ENCODE results near the gene LDAF1. TPM values are rescaled to one million over a fixed set of nuclear protein-coding genes. Genes with fewer than 3 reads are reported as not detected.

Gene LDAF1
- total and polyA plus RNA-seq, 10 donors, result 6.3 to 22.1 (median 12.0) TPM

- Histone ChIP-seq H3K27me3 (replicated peaks in 1 of 7) (peaks cover 0 to 30% (median 5%) of the 10 kb centered on the region in 7 donors), H3K4me1 (no peaks in the 10 kb centered on the region), H3K9me3 (no peaks in the 10 kb centered on the region), H3K36me3 (no peaks in the 10 kb centered on the region), H3K4me3 (no peak overlapping the region), H3K27ac (no peak overlapping the region)
- 32 to 50% (median 38%) methylated on average over 1 of the region's 1 CpG for WGBS, 5 donors
- TF ChIP-seq POLR2AphosphoS5 (IDR thresholded peaks at IDR 0.05), result no peak
- intact Hi-C loops (cut with DNase I; ENCODE audit: low total_unique reads), result no loop called here
- DNase-seq, result no peak
Observed at GRCh38 chr16:21197112-21197511, 38.6 kb downstream of the LDAF1 start.

GRCh38 chr16:21197621-21198020 lies 39.1 kb downstream of the LDAF1 start:
- Histone ChIP-seq H3K36me3 (no peaks in the 10 kb centered on the region), H3K4me3 (no peak overlapping the region), H3K9me3 (no peaks in the 10 kb centered on the region), H3K27me3 (replicated peaks in 1 of 7) (peaks cover 0 to 30% (median 5%) of the 10 kb centered on the region in 7 donors), H3K4me1 (no peaks in the 10 kb centered on the region), H3K27ac (no peak overlapping the region)
- DNase-seq, result no peak
- 72 to 89% (median 83%) methylated on average over 3 of the region's 3 CpGs for WGBS, 5 donors
- intact Hi-C loops (cut with DNase I; ENCODE audit: low total_unique reads), result no loop called here
- TF ChIP-seq POLR2AphosphoS5 (IDR thresholded peaks at IDR 0.05), result no peak
- no peak for TF ChIP-seq POLR2A (IDR thresholded peaks at IDR 0.05)
- no peak for TF ChIP-seq CTCF (IDR thresholded peaks at IDR 0.05 in 8 of 11, conservative IDR thresholded peaks at IDR 0.05 in 3 of 11)

GRCh38 chr16:21199607-21200218 lies 41.2 kb downstream of the LDAF1 start:
- intact Hi-C loops (cut with DNase I; ENCODE audit: low total_unique reads), result no loop called here
- H3K27ac ChIP-seq, result no peak overlapping the region
- DNase-seq, result no peak

GRCh38 chr16:21203155-21203797 lies 44.8 kb downstream of the LDAF1 start:
- intact Hi-C loops (cut with DNase I; ENCODE audit: low total_unique reads), result no loop called here
- TF ChIP-seq POLR2AphosphoS5 (IDR thresholded peaks at IDR 0.05) (no peak), CTCF (IDR thresholded peaks at IDR 0.05 in 8 of 11, conservative IDR thresholded peaks at IDR 0.05 in 3 of 11) (no peak), POLR2A (IDR thresholded peaks at IDR 0.05) (no peak)
- 43 to 55% (median 46%) methylated on average over 7 of the region's 7 CpGs for WGBS, 5 donors

More at GRCh38 chr16:21199607-21200218, 41.2 kb downstream of the LDAF1 start:
- H3K27me3 ChIP-seq (replicated peaks in 1 of 7), result peaks cover 0 to 30% (median 5%) of the 10 kb centered on the region in 7 donors
- H3K36me3 ChIP-seq, result no peaks in the 10 kb centered on the region
- H3K9me3 ChIP-seq, result no peaks in the 10 kb centered on the region
- 66 to 77% (median 73%) methylated on average over 5 of the region's 5 CpGs for WGBS, 5 donors
- H3K4me3 ChIP-seq, result no peak overlapping the region
- H3K4me1 ChIP-seq, result no peaks in the 10 kb centered on the region
- TF ChIP-seq POLR2AphosphoS5 (IDR thresholded peaks at IDR 0.05), result no peak
- no peak for TF ChIP-seq POLR2A (IDR thresholded peaks at IDR 0.05)
- no peak for TF ChIP-seq CTCF (IDR thresholded peaks at IDR 0.05 in 8 of 11, conservative IDR thresholded peaks at IDR 0.05 in 3 of 11)

More at GRCh38 chr16:21203155-21203797, 44.8 kb downstream of the LDAF1 start:
- Histone ChIP-seq H3K9me3 (no peaks in the 10 kb centered on the region), H3K4me3 (no peak overlapping the region), H3K4me1 (no peaks in the 10 kb centered on the region), H3K27ac (no peak overlapping the region), H3K27me3 (replicated peaks in 1 of 7) (peaks cover 0 to 19% (median 5%) of the 10 kb centered on the region in 7 donors), H3K36me3 (no peaks in the 10 kb centered on the region)
- no peak for DNase-seq

Measured in spleen (tissue), 11 donors.